LNCaP clone FGC (cell line): ENCODE measurements around the gene WWC2.

Experiments used
- DNase-seq: peaks from one replicate; pipeline ENCODE4 v3.0.0-alpha.2; 2011; ENCODE audit warnings: low read depth
- H3K4me3 ChIP-seq: 2 replicates; pipeline ENCODE4 v1.5.1; 2011; ENCODE audit warnings: mild to moderate bottlenecking, low read depth, low read length, control low read depth
- TF ChIP-seq, protein P1 (sequence below): IDR thresholded peaks from 2 replicates; pipeline ENCODE4 v1.5.1; 2012; ENCODE audit warnings: mild to moderate bottlenecking; ENCODE audit not compliant: control insufficient read depth, insufficient read depth; ENCODE audit errors: extremely low read depth

The WWC2 gene

DNA sequence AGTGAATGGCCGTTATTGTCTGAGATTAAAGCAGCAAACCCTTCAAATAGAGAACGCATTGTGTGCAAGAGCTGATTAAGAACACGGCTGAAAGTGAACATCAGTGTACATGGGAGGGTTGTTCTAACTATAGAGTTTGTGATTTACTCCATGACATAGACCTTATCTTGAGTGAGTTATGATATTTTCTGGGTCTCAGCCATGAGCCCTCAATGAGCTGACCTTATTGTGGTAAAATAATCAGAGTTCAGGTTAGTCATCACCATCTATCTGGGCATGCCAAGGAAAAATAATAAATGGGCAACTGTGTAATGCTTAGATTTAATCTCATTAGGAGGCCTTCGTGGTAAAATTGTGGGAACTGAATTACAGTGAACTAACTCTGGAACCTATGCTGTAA is 256.3 kb downstream of the WWC2 start:
- no peak for DNase-seq
- TF ChIP-seq, protein P1, sequence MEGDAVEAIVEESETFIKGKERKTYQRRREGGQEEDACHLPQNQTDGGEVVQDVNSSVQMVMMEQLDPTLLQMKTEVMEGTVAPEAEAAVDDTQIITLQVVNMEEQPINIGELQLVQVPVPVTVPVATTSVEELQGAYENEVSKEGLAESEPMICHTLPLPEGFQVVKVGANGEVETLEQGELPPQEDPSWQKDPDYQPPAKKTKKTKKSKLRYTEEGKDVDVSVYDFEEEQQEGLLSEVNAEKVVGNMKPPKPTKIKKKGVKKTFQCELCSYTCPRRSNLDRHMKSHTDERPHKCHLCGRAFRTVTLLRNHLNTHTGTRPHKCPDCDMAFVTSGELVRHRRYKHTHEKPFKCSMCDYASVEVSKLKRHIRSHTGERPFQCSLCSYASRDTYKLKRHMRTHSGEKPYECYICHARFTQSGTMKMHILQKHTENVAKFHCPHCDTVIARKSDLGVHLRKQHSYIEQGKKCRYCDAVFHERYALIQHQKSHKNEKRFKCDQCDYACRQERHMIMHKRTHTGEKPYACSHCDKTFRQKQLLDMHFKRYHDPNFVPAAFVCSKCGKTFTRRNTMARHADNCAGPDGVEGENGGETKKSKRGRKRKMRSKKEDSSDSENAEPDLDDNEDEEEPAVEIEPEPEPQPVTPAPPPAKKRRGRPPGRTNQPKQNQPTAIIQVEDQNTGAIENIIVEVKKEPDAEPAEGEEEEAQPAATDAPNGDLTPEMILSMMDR: no peak
- H3K4me3 ChIP-seq: no peak overlapping the region

DNA sequence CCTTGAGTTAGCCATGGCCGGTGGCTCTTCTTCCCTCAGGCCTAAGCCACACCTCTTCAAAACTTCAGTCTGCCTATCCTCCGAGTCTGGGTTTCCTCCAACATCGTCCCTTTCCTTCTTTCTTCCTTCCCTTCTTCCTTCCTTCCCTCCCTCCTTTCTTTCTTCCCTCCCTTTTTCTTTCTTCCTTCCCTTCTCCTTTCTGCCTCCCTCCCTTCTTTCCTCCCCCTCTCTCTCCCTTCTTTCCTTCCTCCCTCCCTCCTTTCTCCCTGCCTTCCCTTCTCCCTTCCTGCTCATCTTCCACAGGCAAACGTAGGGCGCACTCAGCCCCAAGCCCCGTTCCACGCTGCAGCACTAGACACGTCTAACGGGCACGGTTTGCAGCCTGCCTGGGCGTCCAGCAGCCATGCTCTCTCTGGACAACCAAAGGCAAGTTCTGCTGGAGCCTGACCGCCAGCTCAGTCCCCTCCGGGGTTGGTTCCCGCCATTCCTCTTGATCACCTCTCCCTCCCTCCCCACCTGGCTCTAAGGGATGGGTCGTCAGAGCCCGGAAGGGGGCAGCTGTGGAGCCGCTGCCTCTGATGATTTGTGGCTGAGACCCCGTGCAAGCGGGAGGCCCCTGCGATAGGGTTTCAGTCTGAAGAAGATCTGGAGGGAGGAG is 257.2 kb downstream of the WWC2 start:
- TF ChIP-seq, protein P1: no peak
- no peak for DNase-seq
- H3K4me3 ChIP-seq: no peak overlapping the region

- no peak for DNase-seq
- TF ChIP-seq, protein P1: no peak
Measured at GRCh38 chr4:183356931-183357675, 258.0 kb downstream of the WWC2 start.

GRCh38 chr4:183358215-183358755 is 259.2 kb downstream of the WWC2 start:
- TF ChIP-seq, protein P1: no peak
- DNase-seq: no peak
- H3K4me3 ChIP-seq: no peak overlapping the region

More at GRCh38 chr4:183356931-183357675, 258.0 kb downstream of the WWC2 start:
- H3K4me3 ChIP-seq: no peak overlapping the region

- no peak overlapping the region for H3K4me3 ChIP-seq
- TF ChIP-seq, protein P1: no peak
- DNase-seq: no peak
Measured at GRCh38 chr4:183360161-183360919, 261.3 kb downstream of the WWC2 start.

DNA sequence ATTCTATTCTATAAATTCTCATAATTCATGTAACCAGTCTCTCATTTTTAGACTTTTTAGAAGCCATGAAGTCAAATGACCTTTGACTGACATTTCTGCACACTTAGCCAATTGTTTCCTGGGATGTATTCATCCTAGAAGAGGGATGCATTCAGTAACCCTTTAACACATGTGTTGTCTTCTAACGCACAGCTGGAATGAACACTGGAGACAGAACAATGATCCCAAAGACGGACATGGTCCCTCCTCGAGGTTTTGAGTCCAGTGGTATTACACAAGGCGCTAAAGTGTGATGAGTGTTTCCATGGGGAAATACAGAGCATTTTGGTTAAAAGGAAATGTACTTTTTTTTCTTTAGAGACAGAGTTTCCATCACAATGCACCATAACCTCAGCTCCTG is 263.0 kb downstream of the WWC2 start:
- no peak for DNase-seq
- TF ChIP-seq, protein P1: no peak
- no peak overlapping the region for H3K4me3 ChIP-seq
